RWPE1 (cell line): Measurements from ENCODE around the gene BHMT2.

Experiments
- CTCF ChIA-PET: fragments of 350-600 bp; sonication (Branson Sonifier 250); formaldehyde crosslinking; extraction: SDS; loops from one replicate; lab custom pipeline; 2021; lab: Yijun Ruan, JAX
- POLR2A ChIA-PET: fragments of 400-600 bp; formaldehyde crosslinking; extraction: SDS; loops from one replicate; lab custom pipeline; 2020; ENCODE audit warnings: antibody characterized with exemption; ENCODE audit not compliant: low non-redundant PET; lab: Yijun Ruan, JAX
- DNase-seq: peaks from one replicate; pipeline ENCODE4 v3.0.0; 2012; ENCODE audit warnings: low spot score
- H3K27ac ChIP-seq: fragments of 450-650 bp; 2 replicates; pipeline ENCODE4 v1.5.1; 2017
- TF ChIP-seq, protein P1 (sequence below): fragments of 450-650 bp; conservative IDR thresholded peaks from 2 replicates; pipeline ENCODE4 v1.5.1; 2017; ENCODE audit warnings: low read depth, mild to moderate bottlenecking

The BHMT2 gene

DNA sequence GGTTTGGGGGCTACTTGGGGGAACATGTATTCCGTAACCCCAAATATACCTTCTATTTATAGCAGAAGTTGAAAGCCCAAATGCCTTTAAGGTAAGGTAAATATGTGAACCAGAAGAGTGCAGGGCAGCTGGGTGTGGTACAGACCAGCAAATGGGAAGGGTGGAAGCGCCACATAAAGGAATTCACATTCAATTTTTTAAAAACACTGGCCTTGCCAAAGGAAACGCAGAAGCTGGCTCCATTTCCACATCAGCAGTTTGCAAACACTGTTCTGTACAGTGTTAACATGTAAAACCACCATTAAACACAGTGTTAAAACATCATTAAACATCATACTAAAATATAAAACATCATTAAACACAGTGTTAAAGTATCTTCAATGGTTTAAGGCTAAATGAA is 38.5 kb downstream of the BHMT2 start:
- CTCF ChIA-PET = no interaction called here
- TF ChIP-seq, protein P1, sequence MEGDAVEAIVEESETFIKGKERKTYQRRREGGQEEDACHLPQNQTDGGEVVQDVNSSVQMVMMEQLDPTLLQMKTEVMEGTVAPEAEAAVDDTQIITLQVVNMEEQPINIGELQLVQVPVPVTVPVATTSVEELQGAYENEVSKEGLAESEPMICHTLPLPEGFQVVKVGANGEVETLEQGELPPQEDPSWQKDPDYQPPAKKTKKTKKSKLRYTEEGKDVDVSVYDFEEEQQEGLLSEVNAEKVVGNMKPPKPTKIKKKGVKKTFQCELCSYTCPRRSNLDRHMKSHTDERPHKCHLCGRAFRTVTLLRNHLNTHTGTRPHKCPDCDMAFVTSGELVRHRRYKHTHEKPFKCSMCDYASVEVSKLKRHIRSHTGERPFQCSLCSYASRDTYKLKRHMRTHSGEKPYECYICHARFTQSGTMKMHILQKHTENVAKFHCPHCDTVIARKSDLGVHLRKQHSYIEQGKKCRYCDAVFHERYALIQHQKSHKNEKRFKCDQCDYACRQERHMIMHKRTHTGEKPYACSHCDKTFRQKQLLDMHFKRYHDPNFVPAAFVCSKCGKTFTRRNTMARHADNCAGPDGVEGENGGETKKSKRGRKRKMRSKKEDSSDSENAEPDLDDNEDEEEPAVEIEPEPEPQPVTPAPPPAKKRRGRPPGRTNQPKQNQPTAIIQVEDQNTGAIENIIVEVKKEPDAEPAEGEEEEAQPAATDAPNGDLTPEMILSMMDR = no peak
- POLR2A ChIA-PET = no interaction called here
- no peak overlapping the region for H3K27ac ChIP-seq
- no peak for DNase-seq

DNA sequence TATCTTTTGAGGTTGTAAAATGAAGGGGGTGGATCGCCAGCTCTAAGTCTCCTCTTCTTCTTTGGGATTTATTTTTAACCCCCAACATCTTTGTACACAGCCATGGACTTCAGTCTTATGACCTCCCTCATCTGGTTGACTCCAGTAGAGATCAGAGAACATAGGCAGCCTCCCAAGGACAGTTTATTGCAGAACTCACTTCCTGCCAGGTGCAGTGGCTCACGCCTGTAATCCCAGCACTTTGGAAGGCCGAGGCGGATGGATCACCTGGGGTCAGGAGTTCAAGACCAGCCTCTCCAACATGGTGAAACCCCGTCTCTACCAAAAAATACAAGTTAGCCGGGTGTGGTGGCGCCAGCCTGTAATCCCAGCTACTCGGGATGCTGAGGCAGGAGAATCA is 39.2 kb downstream of the BHMT2 start:
- CTCF ChIA-PET = interaction anchor here (1.2 kb wide), 1 partner anchor 88 kb away, joined by 3 read pairs; no protein-coding TSS in a partner anchor
- POLR2A ChIA-PET = no interaction called here
- no peak for DNase-seq
- H3K27ac ChIP-seq = no peak overlapping the region
- TF ChIP-seq, protein P1 = no peak

DNA sequence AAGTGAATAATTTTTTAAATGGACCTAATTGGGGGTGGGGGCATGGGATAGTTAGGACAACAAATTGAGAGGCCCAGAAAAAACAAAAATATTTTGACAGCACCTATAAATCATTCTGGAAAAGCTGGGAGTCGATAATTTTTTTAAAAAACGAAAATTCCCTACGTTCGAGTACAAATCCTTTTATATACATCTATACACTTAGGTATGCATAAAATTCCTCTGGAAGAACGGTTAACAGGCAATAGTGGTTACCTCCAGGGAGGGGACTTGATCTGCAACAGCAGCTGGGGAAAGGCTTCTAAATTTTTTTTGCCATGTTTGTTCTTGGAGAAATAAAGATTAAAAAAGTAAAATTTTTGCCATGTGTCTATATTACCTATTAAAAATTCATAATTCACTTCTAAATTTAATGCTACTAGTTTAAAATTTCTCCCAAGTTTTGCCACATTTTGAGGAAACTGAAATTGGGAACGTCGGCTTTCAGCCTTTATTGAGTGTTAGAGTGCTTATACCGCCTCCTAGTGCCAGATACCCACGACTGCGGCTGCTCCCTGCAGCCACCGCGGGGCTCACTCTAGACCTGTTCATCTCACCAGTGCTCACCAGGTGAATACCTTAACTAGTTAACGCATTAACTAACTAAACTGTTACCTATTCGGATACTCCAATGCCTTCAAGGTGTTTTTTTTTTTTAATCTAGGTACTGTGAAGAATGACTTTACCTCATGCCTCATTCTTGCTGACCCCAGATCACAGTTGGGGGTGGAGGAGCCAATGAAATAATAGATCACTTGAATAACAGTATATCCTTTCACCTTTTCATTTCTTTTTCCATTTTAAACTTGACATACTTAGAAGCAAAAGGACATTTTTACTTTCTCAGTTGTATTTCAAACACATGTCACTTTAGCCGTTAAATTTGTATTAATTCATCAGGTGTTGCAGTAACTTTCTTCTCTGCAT is 40.2 kb downstream of the BHMT2 start:
- TF ChIP-seq, protein P1 = 0 out of 2 replicates have a peak, but pooled peaks have one; percentile 13
- DNase-seq = no peak
- H3K27ac ChIP-seq = no peak overlapping the region
- ChIA-PET POLR2A (no interaction called here), CTCF (interaction anchor here (0.6 to 1.2 kb wide), 2 partner anchors 85 to 89 kb away, joined by 3 read pairs; no protein-coding TSS in a partner anchor)

DNA sequence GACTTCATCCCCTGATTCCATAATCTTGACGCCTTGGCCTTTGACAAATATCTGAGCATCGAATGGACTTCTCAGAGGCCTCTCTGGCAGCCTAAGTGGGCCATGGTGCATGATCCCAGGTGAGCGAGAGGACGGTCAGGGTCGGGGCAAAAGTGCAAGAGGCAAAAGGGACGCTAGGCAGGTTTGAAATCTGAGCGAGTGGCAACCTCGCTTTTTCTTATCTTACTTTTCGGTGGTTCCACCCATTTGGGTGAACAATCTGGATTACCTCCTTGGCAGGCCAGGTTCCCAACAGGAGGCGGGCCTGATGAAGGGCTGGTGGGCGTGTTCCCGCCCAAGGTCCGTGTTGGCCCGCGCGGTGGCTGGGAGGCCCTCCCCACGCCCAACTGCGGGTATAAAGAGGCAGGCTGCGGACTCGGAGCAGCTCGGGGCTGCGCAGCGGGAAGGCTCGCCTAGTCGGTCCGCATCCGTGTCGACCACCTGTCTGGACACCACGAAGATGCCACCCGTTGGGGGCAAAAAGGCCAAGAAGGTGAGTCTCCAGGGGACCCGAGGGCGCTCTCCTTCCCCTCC is 41.9 kb downstream of the BHMT2 start, which contains the start of gene BHMT:
Gene BHMT (plus strand): TSS at position 423 of the 573 bp plus-strand sequence. CDS start 77 bp downstream, at position 500.
- no peak within 1 kb of the TSS for H3K27ac ChIP-seq
- no peak for DNase-seq
- ChIA-PET CTCF (interaction anchor here (0.7 kb wide), 1 partner anchor 123 kb away, joined by 4 read pairs; no protein-coding TSS in a partner anchor), POLR2A (no interaction called here)
- TF ChIP-seq, protein P1 = no peak

DNA sequence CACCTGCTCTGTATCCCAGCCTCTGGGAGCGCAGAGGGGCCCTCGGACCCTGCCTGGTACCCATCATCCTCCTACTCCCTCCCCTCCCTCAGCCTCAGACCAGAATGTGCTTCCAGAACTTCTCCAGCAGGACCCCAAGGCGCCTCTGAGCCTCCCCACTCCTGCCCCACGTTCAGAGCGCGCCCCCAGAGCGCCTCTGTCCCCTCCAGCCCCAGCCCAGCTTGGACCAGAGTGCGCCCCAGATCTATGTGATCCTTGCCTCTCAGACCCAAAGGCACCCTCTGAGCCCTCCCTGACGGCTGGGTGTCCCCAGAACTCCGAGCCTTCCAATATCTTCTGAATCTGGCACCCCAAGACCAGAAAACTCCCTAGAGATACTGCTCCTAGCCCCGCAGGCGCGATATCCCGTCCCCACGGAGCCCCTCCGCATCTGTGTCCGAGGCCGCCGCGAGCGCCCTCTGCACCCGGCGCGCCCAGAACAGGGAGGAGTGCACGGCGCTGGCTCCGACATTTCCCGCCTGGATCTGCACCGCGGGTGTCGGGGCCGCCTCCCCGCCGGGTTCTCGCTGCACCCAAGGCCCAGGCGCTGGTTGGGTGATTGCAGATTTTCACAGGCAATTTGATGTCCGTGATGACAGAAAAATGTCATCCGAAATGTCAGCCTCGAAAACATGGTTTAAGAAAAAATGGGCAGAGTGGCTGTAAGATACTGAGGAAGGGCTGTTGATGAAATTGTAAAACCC is 42.6 kb downstream of the BHMT2 start:
- ChIA-PET POLR2A (no interaction called here), CTCF (interaction anchor here (0.6 to 0.7 kb wide), 2 partner anchors 87 to 123 kb away, joined by 3 to 4 read pairs; no protein-coding TSS in a partner anchor)
- H3K27ac ChIP-seq = no peak overlapping the region
- DNase-seq = no peak
- TF ChIP-seq, protein P1 = no peak

DNA sequence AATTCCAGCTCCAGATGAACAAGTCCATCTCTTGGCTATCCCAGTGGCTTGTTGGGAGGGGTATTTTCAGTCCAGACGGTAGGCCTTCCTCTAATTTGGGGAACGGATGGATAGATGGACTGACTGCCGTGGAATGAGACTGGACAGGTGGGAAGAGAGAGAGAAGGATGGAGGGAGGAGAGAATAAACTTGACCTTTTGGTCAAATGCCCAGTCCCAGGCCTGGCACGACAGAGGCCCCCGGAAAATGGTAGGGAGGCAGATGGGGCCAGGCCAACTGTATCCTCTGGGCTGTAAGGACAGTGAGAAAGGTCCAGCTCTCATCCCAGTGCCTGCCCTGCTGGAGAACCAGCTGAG is 43.1 kb downstream of the BHMT2 start:
- TF ChIP-seq, protein P1 = no peak
- H3K27ac ChIP-seq = no peak overlapping the region
- CTCF ChIA-PET = interaction anchor here (0.6 kb wide), 1 partner anchor 88 kb away, joined by 3 read pairs; no protein-coding TSS in a partner anchor
- no peak for DNase-seq
- POLR2A ChIA-PET = no interaction called here
